Astrocyte of the cerebellum (primary cell): ENCODE measurements around the gene MAGI1.

ENCODE experiments used
- DNase-seq: peaks from one replicate; pipeline ENCODE4 v3.0.0-alpha.2; 2011; ENCODE audit warnings: low read depth
- H3K4me3 ChIP-seq: 2 replicates; pipeline ENCODE4 v1.5.1; 2011; ENCODE audit warnings: mild to moderate bottlenecking, low read depth, low read length, moderate library complexity
- in situ Hi-C: cut with HindIII; loops from 2 replicates; pipeline ENCODE4 v1.10.0; 2017; ENCODE audit warnings: low sequenced_read_pairs
- TF ChIP-seq, protein P1 (sequence below): IDR thresholded peaks from 2 replicates; pipeline ENCODE4 v1.5.1; 2012; ENCODE audit warnings: low read length, low read depth, moderate library complexity, mild to moderate bottlenecking; ENCODE audit errors: missing control alignments

MAGI1 gene

DNA sequence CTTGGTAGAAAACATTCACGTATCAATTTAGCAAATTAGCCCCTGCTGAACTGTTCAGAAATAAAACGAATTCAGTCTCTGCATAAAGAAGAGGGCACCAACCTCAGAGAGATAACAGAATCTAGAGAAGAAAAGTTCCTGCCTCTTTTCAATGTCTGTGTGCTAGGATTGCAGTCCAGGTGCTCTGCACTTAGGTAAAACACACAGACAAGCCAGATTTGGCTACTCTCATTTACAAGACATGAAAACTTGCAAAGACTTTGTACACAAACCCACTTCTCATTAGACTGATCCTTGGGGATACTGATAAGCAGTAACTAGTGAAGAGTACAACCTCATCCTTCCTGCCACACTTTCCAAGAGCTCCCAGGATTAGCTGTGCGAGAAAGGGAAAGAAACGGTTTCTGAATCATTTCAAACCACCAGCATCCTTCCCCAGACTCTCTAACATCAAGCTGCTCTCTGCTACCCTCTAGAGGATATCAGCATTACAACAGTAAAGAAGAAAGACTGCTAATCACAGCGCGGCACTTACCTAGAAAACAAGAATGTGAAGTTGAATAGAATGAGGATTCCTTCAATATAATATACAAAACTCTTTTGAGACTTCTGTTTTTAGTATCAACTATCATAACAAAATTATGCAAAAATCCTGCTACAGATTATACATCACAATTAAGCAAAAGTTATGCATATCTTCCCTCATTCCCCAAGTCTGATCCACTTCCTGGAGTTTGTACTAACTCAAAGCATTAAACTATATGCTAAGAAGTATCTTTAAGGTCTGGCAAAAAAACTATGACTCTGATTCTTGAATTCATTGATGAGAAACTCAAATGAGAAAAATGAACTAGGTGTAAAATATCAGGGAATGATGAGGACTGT lies 306.4 kb downstream of the MAGI1 start:
- in situ Hi-C loops, result no loop called here
- H3K4me3 ChIP-seq, result no peak overlapping the region
- peak; percentile 55 for DNase-seq
- TF ChIP-seq, protein P1, sequence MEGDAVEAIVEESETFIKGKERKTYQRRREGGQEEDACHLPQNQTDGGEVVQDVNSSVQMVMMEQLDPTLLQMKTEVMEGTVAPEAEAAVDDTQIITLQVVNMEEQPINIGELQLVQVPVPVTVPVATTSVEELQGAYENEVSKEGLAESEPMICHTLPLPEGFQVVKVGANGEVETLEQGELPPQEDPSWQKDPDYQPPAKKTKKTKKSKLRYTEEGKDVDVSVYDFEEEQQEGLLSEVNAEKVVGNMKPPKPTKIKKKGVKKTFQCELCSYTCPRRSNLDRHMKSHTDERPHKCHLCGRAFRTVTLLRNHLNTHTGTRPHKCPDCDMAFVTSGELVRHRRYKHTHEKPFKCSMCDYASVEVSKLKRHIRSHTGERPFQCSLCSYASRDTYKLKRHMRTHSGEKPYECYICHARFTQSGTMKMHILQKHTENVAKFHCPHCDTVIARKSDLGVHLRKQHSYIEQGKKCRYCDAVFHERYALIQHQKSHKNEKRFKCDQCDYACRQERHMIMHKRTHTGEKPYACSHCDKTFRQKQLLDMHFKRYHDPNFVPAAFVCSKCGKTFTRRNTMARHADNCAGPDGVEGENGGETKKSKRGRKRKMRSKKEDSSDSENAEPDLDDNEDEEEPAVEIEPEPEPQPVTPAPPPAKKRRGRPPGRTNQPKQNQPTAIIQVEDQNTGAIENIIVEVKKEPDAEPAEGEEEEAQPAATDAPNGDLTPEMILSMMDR, result peak; percentile 81

DNA sequence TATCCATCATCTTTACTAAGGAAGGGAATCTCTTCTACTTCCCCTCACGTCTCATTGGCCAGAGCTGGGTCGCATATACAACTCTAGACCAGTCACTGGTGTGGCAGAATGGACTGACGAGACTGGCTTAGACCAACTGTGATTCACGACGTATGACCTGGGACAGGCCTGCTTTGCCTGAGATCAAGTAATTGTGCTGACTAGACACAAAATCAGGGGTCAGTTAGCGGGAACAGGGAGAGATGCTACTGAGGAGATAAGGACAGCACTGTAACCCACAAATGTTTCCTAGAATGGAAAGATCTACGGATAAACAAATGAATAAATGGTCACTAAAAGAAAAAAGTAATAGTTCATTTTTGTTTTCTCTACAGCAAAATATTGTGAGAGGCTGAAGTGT lies 308.3 kb downstream of the MAGI1 start:
- no peak for DNase-seq
- in situ Hi-C loops, result no loop called here
- no peak overlapping the region for H3K4me3 ChIP-seq
- TF ChIP-seq, protein P1, result no peak

DNA sequence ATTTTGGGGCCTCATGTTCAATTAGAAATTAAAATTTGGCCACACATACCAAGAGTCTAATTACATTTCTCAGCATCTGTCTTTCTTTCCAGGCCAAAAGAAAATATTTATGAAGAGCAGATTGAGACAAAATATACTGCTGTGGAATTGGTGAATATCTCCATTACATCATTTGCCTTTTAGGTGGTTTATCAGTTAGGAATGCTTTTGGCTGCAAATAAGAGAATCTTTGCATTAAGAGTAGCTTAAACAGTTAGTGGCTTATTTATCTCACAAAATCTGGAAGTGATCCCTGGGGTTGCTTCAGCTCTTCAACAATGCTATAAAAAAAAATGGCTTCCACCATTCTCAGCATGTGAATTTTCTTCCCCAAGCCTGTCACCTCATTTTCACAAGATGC lies 308.7 kb downstream of the MAGI1 start:
- TF ChIP-seq, protein P1, result no peak
- no peak for DNase-seq
- H3K4me3 ChIP-seq, result no peak overlapping the region
- in situ Hi-C loops, result no loop called here

DNA sequence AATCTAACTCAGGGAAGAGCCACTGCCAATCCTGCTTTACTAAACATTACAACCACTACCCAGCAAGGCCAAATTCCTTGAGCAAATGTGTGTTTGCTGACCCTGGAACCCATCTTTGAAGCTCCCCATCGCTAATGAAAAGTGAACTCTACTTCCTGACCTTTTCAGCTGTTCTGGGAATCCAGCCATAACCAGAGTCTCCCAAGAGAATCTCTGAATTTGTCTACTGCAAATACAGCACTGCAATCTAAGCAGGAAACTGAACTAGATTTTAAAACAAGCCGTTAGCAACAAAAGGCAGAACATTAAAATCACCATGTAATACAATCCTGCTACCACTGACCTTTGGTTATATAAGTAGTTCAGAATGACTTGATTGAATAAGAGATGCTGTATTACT lies 309.2 kb downstream of the MAGI1 start:
- in situ Hi-C loops, result no loop called here
- H3K4me3 ChIP-seq, result no peak overlapping the region
- TF ChIP-seq, protein P1, result no peak
- DNase-seq, result peak; percentile 93

DNA sequence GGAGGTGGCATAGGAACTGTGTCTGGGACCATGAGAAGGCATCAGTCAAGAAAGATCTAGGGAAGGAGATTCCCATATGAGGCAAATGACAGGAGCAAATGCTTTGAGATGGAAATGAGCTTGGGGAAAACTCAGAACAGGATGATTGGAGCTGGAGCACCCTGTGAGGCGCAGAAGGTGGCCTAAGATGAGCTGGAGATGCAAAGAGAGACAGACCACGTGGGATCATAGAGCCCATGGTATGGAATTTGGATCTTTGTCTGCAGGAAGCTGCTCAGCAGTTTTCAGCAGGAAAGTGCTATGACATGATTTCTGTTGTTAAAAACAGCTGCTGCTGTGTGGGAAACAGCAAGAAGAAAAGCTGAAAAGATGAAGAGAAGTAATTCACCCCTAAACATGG lies 310.6 kb downstream of the MAGI1 start:
- DNase-seq, result no peak
- no peak overlapping the region for H3K4me3 ChIP-seq
- TF ChIP-seq, protein P1, result no peak
- in situ Hi-C loops, result no loop called here

DNA sequence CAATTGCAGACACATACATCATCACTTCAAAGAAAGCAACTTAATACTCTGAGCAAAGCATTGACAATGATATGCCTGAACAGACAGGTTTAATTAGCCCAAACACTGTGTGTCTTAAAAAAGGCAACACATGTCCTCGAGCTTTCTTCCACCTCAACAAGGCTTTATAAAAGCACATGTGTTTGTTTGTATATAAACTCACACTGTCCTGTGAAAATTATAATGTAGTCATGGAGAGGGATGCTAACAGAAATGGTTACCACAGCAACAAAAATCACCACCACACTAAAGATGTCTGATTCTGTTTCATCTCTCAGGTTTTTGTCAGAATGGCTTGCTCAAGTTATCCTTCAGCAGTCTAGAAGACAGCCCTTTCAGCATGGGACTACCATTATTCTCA lies 314.7 kb downstream of the MAGI1 start:
- in situ Hi-C loops, result loop anchor here (5.0 kb wide), 1 partner anchor 57 kb away; no protein-coding TSS in a partner anchor
- no peak overlapping the region for H3K4me3 ChIP-seq
- TF ChIP-seq, protein P1, result no peak
- DNase-seq, result no peak
